Hematopoietic multipotent progenitor cell treated with erythropoietin and hydrocortisone succinate and interleukin-3 and kit ligand, for 15 days (in vitro differentiated cells): ENCODE measurements around the gene RBM42.
A peak's percentile ranks its signal among the peaks of the same experiment; 100 is the strongest.
"Not testable (repeated sequence)": the region's sequence is repeated elsewhere in the genome, so short reads cannot be mapped to it uniquely, and the experiment has no call there.

ENCODE experiments used
- DNase-seq: peaks from one replicate; pipeline ENCODE4 v3.0.0-alpha.2; 2015; ENCODE audit warnings: low spot score

The RBM42 gene, protein sequence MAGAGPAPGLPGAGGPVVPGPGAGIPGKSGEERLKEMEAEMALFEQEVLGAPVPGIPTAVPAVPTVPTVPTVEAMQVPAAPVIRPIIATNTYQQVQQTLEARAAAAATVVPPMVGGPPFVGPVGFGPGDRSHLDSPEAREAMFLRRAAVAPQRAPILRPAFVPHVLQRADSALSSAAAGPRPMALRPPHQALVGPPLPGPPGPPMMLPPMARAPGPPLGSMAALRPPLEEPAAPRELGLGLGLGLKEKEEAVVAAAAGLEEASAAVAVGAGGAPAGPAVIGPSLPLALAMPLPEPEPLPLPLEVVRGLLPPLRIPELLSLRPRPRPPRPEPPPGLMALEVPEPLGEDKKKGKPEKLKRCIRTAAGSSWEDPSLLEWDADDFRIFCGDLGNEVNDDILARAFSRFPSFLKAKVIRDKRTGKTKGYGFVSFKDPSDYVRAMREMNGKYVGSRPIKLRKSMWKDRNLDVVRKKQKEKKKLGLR

DNA sequence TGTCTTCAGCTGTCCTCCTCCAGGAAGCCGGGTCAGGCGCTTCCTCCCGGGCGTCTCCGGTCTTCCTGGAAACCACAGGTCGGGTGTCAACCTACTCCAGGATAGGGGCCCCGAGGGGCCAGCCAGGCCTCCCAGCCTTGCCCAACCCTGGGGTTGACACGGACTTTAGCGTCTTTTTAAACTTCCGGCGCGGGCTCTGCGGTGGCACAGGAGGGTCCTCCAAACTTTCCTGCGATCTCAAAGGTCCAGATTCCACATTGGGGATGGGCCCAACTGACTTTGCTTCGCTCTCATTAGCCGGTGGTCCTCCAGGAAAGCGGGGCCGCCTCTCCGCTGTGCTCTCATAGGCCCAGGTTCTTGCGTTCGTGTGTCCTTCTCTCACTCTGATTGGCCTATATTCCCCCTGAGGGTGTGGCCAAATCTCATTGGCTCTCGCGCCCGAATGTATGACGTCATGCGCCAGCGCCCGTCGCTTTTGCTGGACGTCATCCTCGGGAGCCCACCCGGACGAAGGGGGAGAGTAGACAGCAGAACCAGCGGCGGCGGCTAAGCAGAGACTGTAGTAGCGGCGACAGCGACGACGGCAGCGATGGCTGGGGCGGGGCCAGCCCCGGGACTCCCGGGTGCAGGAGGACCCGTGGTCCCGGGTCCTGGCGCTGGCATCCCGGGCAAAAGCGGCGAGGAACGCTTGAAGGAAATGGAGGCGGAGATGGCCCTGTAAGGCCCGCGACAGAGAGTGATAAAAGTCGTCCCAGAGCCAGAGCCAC, at the start of gene RBM42:
Gene RBM42, plus strand, starts transcription at position 472 of the 767 bp plus-strand sequence. Its CDS starts 118 bp downstream, at position 590.
- DNase-seq, result peak; percentile 98

DNA sequence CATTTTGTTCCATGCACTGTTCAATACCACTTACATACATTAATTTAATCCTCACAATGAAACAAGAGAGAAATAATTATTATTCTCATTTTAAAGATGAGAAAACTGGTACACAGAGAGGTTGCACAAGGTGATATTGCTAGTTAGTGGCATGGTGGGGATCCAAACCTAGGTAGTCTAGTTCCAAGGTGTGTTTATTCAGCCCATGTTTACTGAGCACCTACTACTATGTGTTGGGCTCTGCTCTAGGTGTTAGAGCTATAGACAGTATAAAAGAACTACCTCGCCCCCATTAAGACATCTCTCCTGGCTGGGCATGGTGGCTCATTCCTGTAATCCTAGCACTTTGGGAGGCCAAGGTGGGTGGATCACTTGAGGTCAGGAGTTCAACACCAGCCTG, 46.1 kb upstream of the RBM42 start:
- no peak for DNase-seq

DNA sequence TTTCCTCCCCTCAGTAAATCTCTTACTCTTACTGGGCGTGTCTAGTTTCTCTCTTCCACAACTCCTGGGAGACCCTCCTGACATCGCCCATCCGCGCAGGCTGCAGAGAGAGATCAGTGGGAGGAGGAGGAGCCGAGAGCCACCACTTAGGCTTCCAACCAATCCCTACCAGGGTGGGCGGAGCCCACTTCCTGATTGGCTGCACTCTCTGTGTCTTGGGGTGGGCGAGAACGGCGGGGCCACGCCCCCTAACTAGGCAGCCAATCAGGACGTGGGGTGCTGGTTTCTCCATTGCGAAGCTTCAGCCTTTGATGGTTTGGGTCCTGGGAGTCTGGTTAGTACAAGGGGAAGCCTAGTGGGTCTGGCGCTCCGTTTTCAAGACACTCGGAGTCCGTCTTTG, 43.0 kb upstream of the RBM42 start, which contains the start of gene PMIS2:
Gene PMIS2, plus strand, starts transcription at position 326 of the 400 bp plus-strand sequence. CDS start 87 bp downstream, outside the sequence.
- peak; percentile 37 for DNase-seq

DNA sequence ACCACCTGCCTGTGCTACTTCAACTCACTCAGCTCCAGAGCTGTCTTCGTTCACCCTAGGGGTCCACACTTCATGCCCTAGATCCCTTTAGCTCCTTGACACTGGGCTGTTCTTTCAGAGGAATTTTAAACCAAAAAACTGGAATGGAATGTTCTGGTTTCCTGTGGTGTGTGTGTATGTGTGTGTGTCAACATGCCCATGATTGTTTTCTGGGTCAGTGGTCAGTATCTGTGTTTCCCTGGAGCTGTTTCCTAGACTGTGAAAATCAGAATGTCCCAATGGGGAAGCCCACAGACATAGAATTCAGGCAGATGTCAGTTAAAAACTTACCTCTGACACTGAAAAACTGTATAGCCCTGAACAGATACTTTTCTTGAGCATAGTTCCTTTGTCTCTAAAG, 41.5 kb upstream of the RBM42 start:
- no peak for DNase-seq

DNA sequence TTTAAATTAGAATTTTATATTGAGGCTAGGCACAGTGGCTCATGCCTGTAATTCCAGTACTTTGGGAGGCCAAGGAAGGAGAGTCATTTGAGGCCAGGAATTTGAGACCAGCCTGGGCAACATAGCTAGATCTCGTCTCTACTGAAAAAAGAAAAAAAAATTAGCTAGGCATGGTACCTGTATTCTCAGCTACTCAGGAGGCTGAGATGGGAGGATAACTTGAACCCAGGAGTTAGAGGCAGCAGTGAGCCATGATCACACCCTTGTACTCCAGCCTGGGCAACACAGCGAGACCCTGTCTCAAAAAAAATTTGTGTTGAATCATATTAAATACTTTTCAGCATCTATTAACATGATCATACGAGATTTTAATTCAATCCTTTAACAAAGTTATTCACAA, 38.0 kb upstream of the RBM42 start:
- no peak for DNase-seq

DNA sequence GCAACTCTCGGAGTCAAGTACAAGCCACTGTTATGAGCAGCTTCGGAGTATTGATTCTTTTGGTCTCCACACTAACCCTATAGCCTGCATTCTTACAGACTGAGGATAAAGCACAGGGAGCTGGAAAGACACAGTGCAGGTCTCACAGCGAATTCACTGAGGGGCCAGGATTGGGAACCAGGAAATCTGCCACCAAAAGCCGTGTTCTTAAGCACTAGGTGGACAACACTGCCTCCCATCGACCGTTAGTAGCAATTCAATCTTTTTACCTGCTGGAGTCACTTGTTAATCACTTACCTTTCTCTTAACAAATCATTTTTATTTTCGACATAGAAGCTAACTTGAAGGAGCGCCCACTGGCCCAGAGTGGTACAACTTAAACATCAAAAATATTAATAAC, 36.6 kb upstream of the RBM42 start:
- peak; percentile 18 for DNase-seq

DNA sequence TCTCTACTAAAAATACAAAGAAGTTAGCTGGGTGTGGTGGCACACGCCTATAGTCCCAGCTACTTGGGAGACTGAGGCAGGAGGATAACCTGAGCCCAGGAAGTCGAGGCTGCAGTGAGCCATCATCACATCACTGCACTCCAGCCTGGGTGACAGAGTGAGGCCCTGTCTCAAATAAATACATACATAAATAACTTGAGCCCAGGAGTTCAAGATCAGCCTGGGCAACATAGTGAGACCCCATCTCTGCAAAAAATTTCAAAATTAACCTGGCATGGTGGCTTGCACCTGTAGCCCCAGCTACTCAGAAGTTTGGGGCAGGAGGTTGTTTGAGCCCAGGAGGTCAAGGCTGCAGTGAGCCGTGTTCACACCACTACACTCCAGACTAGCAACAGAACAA, 33.8 kb upstream of the RBM42 start:
- not testable (repeated sequence) for DNase-seq

DNA sequence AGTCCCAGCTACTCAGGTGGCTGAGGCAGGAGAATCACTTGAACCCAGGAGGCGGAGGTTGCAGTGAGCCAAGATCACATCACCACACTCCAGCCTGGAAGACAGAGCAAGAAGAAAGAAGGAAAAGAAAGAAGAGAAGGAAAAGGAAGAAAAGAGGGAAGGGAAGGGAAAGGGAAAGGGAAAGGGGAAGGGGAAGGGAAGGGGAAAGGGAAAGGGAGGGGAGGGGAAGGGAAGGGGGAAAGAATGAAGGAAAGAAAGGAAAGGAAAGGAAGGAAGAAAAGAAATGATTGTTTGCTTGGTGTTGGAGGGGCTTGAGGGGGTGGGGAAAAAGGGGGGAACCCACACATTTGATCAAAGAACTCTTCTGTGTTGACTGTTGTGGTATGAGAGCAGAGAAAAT, 32.9 kb upstream of the RBM42 start:
- no peak for DNase-seq

DNA sequence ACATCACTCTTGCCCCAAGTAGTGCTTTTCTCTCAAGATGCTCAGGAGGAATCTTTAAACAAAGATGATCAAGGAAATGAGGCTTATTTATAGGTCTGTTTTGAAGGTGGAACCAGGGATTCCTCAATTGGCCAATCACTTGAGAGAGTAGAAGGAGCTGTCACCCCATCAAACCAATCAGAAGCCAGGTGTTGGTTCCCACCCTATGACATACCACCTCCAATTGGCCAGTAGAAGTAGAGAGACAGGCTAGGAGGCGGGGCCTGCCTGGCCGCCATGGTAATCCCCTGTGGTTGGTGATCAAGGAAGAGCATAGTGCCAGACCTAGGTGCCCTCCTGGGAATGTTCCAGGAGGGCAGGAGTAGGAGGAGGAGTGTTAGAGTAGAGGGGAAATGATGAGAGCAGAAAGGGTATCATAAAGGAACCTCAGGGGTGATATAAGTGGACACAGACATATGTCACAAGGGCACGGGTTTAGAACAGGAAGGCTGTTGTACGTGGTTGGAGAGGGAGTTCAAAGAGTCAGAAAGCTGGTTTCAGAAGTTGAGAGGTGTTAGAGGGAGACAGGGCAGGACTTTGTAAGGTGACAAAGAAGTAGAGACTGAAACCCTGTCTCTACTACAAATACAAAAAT, 32.4 kb upstream of the RBM42 start:
- DNase-seq, result peak; percentile 5

DNA sequence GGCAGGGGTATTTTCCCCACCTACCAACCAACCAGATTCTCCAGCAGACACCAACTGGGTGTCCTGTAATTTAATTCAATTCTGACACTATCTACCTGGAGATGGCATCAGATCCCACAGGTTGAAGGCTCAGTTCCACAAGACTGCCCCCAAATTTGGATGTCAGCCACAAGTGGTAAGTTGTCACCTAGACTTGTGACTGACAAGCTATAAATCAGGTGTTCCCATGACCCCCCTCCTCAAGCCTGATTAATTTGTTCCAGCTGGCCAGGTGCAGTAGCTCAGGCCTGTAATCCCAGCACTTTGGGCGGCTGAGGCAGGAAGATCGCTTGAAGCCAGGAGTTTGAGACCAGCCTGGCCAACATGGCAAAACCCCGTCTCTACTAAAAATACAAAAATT, 26.9 kb upstream of the RBM42 start:
- DNase-seq, result no peak

DNA sequence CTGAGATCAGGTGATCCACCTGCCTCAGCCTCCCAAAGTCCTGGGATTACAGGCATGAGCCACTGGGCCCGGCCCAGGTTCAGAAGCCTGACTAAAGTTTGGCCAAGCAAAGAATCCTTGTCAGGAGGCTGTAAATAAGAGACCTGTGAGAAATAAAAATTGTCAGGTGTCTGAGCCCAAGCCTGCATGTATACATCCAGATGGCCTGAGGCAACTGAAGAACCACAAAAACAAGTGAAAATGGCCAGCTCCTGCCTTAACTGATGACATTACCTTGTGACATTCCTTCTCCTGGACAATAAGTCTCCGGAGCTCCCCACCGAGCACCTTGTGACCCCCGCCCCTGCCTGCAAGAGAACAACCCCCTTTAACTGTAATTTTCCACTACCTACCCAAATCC, 24.4 kb upstream of the RBM42 start:
- DNase-seq, result not testable (repeated sequence)

DNA sequence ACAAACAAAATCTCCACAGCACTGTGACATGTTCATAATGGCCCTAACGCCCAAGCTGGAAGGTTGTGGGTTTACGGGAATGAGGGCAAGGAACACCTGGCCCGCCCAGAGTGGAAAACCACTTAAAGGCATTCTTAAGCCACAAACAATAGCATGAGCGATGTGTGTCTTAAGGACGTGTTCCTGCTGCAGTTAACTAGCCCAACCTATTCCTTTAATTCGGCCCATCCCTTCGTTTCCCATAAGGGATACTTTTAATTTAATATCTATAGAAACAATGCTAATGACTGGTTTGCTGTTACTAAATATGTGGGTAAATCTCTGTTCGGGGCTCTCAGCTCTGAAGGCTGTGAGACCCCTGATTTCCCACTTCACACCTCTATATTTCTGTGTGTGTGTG, 21.7 kb upstream of the RBM42 start:
- not testable (repeated sequence) for DNase-seq

DNA sequence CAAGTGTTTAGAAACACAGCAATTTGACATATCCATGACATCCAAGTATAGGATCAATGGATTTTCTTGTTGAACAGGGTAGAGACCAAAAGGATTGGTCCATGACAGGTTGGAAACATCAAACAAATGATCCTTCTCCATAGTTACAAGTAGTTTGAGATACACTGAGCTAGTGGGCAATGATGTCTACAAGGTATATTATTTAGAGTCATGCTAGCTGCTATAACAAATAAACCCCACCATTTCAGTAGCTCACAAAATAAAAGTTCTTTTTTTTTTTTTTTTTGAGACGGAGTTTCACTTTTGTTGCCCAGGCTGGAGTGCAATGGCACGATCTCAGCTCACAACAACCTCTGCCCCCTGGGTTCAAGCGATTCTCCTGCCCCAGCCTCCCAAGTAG, 21.2 kb upstream of the RBM42 start:
- no peak for DNase-seq

DNA sequence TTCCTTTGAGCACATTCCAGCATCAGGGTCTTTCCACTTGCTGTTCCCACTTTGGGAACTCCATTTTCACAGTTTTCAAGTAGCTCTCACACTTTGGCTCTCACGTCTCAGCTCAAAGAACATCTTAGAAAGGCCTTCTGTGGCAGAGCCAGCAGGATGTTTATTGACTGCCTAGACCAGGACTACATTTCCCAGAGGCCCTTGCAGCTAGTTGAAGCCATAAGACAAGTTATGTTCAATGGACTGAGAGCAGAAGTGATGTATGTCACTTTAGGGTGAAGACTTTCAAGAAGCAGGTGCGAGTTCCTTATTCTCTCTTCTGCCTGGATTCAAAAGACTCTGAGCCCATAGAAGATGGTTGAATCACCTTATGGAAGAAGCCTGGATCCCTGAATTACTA, 20.6 kb upstream of the RBM42 start:
- DNase-seq, result no peak

DNA sequence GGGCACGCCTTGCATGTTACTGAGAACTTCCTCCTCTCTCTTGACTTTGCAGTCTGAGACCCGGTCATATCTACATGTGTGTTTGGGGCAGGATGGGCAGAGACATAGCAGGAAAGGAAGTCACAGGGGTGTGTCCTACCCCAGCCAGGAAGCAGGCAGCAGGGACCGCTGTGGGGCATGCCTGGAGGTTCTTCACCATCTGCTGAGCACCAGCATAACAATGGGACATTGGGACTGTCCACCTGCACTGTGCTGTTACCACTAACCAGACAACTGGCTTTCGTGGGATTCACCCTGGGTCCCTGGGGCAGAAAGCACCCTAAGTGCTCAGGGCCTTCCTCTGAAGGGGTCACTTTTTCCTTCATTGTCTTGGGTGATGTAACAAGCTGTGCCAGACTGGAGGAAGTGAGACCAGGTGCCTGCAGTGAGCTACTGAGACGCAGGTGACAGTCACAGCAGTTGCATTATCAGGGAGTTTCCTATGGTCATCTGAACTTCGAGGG, 18.9 kb upstream of the RBM42 start:
- DNase-seq, result no peak

DNA sequence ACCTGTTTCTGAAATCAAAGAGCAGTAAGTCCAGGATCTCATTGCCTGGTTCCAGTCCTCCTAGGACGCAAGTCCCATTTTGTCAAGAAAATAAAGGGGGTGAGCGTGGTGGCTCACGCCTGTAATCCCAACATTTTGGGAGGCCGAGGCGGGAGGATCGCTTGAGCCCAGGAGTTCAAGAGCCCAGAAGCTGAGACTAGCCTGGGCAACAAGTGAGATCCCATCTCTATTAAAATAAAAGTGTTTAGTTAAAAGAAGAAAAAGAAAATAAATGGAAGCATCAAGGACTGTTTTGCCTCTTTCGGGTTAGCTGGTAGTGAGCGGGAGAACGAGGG, 16.6 kb upstream of the RBM42 start:
- DNase-seq, result no peak

DNA sequence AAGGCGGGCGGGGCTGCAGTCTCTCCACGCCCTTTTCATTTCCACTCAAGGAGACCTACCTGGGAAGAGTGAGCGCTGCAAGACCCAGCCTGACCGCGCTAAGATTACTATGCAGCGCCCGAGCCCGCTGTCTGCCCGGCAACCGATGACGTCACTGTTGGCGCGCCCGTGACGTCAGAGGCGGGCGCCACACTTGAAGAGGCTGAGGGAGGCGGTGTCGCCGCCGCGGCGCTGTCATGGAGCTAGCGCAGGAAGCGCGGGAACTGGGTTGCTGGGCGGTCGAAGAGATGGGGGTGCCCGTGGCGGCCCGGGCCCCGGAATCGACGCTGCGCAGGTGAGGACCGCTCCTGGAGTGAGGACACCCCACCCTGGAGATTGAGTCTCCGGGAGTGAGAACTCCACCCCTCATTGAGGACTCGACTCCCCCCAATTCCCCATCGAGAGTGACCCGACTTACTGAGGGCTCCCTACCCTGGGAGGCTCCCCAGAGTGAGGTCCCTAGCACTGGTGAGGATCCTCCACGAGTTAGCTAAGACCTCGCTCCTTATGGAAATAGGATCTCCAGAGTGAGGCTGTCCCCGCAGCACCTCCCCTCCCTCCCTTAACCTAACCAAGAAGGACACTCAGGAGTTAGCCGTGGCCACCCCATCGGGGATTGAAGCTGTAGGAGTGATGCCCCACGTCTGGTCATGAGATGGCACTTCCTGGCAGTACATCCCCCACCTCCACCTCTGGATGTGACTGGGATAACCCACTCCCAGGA, 16.1 kb upstream of the RBM42 start, which contains the start of gene HAUS5:
Gene HAUS5, plus strand, starts transcription at position 177 of the 763 bp plus-strand sequence. Its CDS starts 60 bp downstream, at position 237.
- DNase-seq, result peak; percentile 92

DNA sequence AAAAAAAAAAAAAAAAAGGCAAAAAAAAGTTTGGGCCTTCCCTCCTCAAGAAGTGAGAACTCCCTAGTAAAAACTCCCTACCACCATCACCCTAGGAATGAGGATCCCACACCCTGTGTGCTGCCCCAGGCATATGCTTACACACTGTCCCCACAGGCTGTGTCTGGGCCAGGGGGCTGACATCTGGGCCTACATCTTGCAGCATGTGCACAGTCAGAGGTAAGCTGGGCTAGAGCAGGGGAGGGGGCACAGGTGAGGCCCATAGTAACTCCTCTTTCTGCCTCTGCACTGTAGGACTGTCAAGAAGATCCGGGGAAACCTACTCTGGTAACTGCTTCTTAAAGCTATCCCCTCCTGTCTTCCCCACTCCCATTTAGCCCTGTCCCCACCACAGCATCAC, 15.3 kb upstream of the RBM42 start:
- DNase-seq, result no peak

DNA sequence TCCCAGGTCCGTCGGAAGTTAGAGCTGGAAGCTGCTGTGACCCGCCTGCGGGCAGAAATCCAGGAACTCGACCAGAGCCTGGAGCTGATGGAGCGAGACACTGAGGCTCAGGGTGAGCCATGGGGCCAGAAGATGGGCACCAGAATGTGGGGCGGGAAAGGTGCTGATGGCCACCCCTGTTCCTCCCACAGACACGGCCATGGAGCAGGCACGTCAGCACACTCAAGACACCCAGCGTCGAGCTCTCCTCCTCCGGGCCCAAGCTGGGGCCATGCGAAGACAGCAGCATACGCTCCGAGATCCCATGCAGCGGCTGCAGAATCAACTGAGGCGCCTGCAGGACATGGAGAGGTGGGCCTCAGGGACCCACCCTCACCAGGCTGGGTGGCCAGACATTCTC, 13.8 kb upstream of the RBM42 start:
- DNase-seq, result no peak

DNA sequence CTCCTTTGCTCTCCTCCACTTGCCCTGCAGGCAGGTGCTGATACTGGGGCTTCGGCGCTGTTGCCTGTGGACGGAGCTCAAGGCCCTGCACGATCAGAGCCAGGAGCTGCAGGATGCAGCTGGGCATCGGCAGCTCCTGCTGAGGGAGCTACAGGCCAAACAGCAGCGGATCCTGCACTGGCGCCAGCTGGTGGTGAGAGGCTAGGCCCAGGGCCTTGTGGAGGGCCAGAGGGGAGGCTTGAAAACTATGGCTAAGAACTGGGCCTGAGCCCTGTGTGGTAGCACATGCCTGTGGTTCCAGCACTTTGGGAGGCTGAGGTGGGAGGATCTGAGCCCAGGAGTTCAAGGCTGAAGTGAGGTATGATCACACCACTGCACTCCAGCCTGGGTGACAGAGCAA, 10.0 kb upstream of the RBM42 start:
- DNase-seq, result no peak

DNA sequence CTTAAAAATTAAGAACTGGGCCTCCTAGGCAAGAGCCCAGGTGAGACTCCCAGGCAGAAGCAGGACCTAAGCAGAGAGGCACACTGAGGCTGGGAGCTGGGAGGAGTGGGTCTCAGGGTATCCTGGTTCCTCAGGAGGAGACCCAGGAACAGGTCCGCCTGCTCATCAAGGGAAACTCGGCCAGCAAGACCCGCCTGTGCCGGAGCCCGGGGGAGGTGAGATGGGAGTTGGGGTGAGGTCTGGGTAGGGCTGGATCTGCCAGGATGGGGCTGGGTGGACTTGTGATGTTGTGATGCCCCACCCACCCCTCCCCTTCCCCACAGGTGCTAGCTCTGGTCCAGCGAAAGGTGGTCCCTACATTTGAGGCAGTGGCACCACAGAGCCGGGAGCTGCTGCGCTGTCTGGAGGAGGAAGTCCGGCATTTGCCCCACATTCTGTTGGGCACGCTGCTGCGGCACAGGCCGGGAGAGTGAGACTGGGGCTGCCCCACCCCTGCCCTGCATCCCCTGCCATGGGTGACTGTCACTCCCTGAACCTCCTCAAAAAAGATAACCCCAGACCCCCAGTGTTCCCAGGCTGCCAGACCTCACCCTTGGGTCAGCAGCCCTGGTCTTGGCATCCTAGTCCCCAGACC, 9.4 kb upstream of the RBM42 start:
- no peak for DNase-seq
